ENCODE data around the gene ACAT1.

The ACAT1 gene

GRCh38 chr11:108121274-108122155 lies at the start of gene ACAT1:
TSS of gene ACAT1 (plus strand) at chr11:108121567. CDS start at chr11:108121607, 40 bp downstream.
- peaks cover 10% of the 10 kb centered on the region for H3K27me3 ChIP-seq (ENCODE audit: control insufficient read depth, insufficient read depth, low read length)
- H3K4me3 ChIP-seq (ENCODE audit: low read depth, low read length) = peak within 1 kb of the TSS; percentile 88
- peak within 1 kb of the TSS; percentile 54 for H3K9ac ChIP-seq (ENCODE audit: low read depth, low read length)
- no peaks in the 10 kb centered on the region for H3K36me3 ChIP-seq (ENCODE audit: control insufficient read depth, insufficient read depth, low read length)
- H3K9me3 ChIP-seq (ENCODE audit: control insufficient read depth, insufficient read depth, low read length) = no peaks in the 10 kb centered on the region
- H3K4me1 ChIP-seq (ENCODE audit: control insufficient read depth, insufficient read depth, low read length) = no peaks in the 10 kb centered on the region

- H3K4me3 ChIP-seq (ENCODE audit: low read depth, low read length) = no peak overlapping the region
- no peaks in the 10 kb centered on the region for H3K36me3 ChIP-seq (ENCODE audit: control insufficient read depth, insufficient read depth, low read length)
- H3K4me1 ChIP-seq (ENCODE audit: control insufficient read depth, insufficient read depth, low read length) = no peaks in the 10 kb centered on the region
- H3K9ac ChIP-seq (ENCODE audit: low read depth, low read length) = no peak overlapping the region
- H3K27me3 ChIP-seq (ENCODE audit: control insufficient read depth, insufficient read depth, low read length) = no peaks in the 10 kb centered on the region
- H3K9me3 ChIP-seq (ENCODE audit: control insufficient read depth, insufficient read depth, low read length) = no peaks in the 10 kb centered on the region
Observed at GRCh38 chr11:108084811-108085210, 36.6 kb upstream of the ACAT1 start.

GRCh38 chr11:108085672-108086071 lies 35.7 kb upstream of the ACAT1 start:
- Histone ChIP-seq H3K4me3 (ENCODE audit: low read depth, low read length) (no peak overlapping the region), H3K27me3 (ENCODE audit: control insufficient read depth, insufficient read depth, low read length) (no peaks in the 10 kb centered on the region), H3K4me1 (ENCODE audit: control insufficient read depth, insufficient read depth, low read length) (no peaks in the 10 kb centered on the region), H3K36me3 (ENCODE audit: control insufficient read depth, insufficient read depth, low read length) (no peaks in the 10 kb centered on the region), H3K9ac (ENCODE audit: low read depth, low read length) (no peak overlapping the region), H3K9me3 (ENCODE audit: control insufficient read depth, insufficient read depth, low read length) (no peaks in the 10 kb centered on the region)

- H3K9me3 ChIP-seq (ENCODE audit: control insufficient read depth, insufficient read depth, low read length) = no peaks in the 10 kb centered on the region
- H3K4me1 ChIP-seq (ENCODE audit: control insufficient read depth, insufficient read depth, low read length) = no peaks in the 10 kb centered on the region
- peaks cover 4% of the 10 kb centered on the region for H3K36me3 ChIP-seq (ENCODE audit: control insufficient read depth, insufficient read depth, low read length)
- H3K27me3 ChIP-seq (ENCODE audit: control insufficient read depth, insufficient read depth, low read length) = no peaks in the 10 kb centered on the region
- H3K9ac ChIP-seq (ENCODE audit: low read depth, low read length) = no peak overlapping the region
- no peak overlapping the region for H3K4me3 ChIP-seq (ENCODE audit: low read depth, low read length)
Observed at GRCh38 chr11:108092134-108092533, 29.2 kb upstream of the ACAT1 start.

- Histone ChIP-seq H3K9me3 (ENCODE audit: control insufficient read depth, insufficient read depth, low read length) (no peaks in the 10 kb centered on the region), H3K4me3 (ENCODE audit: low read depth, low read length) (no peak overlapping the region), H3K27me3 (ENCODE audit: control insufficient read depth, insufficient read depth, low read length) (no peaks in the 10 kb centered on the region), H3K4me1 (ENCODE audit: control insufficient read depth, insufficient read depth, low read length) (no peaks in the 10 kb centered on the region), H3K9ac (ENCODE audit: low read depth, low read length) (no peak overlapping the region), H3K36me3 (ENCODE audit: control insufficient read depth, insufficient read depth, low read length) (peaks cover 4% of the 10 kb centered on the region)
Observed at GRCh38 chr11:108093128-108093904, 28.1 kb upstream of the ACAT1 start.

GRCh38 chr11:108097179-108097578 lies 24.2 kb upstream of the ACAT1 start:
- Histone ChIP-seq H3K4me3 (ENCODE audit: low read depth, low read length) (no peak overlapping the region), H3K9me3 (ENCODE audit: control insufficient read depth, insufficient read depth, low read length) (no peaks in the 10 kb centered on the region), H3K9ac (ENCODE audit: low read depth, low read length) (no peak overlapping the region), H3K4me1 (ENCODE audit: control insufficient read depth, insufficient read depth, low read length) (no peaks in the 10 kb centered on the region), H3K36me3 (ENCODE audit: control insufficient read depth, insufficient read depth, low read length) (peaks cover 4% of the 10 kb centered on the region), H3K27me3 (ENCODE audit: control insufficient read depth, insufficient read depth, low read length) (no peaks in the 10 kb centered on the region)

- H3K9me3 ChIP-seq (ENCODE audit: control insufficient read depth, insufficient read depth, low read length) = no peaks in the 10 kb centered on the region
Observed at GRCh38 chr11:108101090-108101775, 20.1 kb upstream of the ACAT1 start.

GRCh38 chr11:108111126-108111525 lies 10.2 kb upstream of the ACAT1 start:
- H3K36me3 ChIP-seq (ENCODE audit: control insufficient read depth, insufficient read depth, low read length) = no peaks in the 10 kb centered on the region
- H3K9ac ChIP-seq (ENCODE audit: low read depth, low read length) = no peak overlapping the region
- no peaks in the 10 kb centered on the region for H3K27me3 ChIP-seq (ENCODE audit: control insufficient read depth, insufficient read depth, low read length)

More at GRCh38 chr11:108101090-108101775, 20.1 kb upstream of the ACAT1 start:
- no peaks in the 10 kb centered on the region for H3K4me1 ChIP-seq (ENCODE audit: control insufficient read depth, insufficient read depth, low read length)
- H3K9ac ChIP-seq (ENCODE audit: low read depth, low read length) = no peak overlapping the region
- H3K36me3 ChIP-seq (ENCODE audit: control insufficient read depth, insufficient read depth, low read length) = no peaks in the 10 kb centered on the region
- no peak overlapping the region for H3K4me3 ChIP-seq (ENCODE audit: low read depth, low read length)
- H3K27me3 ChIP-seq (ENCODE audit: control insufficient read depth, insufficient read depth, low read length) = no peaks in the 10 kb centered on the region

GRCh38 chr11:108112057-108112456 lies 9.3 kb upstream of the ACAT1 start:
- Histone ChIP-seq H3K4me1 (ENCODE audit: control insufficient read depth, insufficient read depth, low read length) (peaks cover 4% of the 10 kb centered on the region), H3K9ac (ENCODE audit: low read depth, low read length) (no peak overlapping the region), H3K4me3 (ENCODE audit: low read depth, low read length) (no peak overlapping the region), H3K36me3 (ENCODE audit: control insufficient read depth, insufficient read depth, low read length) (no peaks in the 10 kb centered on the region), H3K27me3 (ENCODE audit: control insufficient read depth, insufficient read depth, low read length) (no peaks in the 10 kb centered on the region), H3K9me3 (ENCODE audit: control insufficient read depth, insufficient read depth, low read length) (no peaks in the 10 kb centered on the region)

More at GRCh38 chr11:108111126-108111525, 10.2 kb upstream of the ACAT1 start:
- Histone ChIP-seq H3K9me3 (ENCODE audit: control insufficient read depth, insufficient read depth, low read length) (no peaks in the 10 kb centered on the region), H3K4me1 (ENCODE audit: control insufficient read depth, insufficient read depth, low read length) (peaks cover 4% of the 10 kb centered on the region), H3K4me3 (ENCODE audit: low read depth, low read length) (no peak overlapping the region)

GRCh38 chr11:108115500-108116140 lies 5.7 kb upstream of the ACAT1 start:
- H3K4me1 ChIP-seq (ENCODE audit: control insufficient read depth, insufficient read depth, low read length) = peaks cover 4% of the 10 kb centered on the region

GRCh38 chr11:108117746-108118371 lies 3.5 kb upstream of the ACAT1 start:
- Histone ChIP-seq H3K9me3 (ENCODE audit: control insufficient read depth, insufficient read depth, low read length) (no peaks in the 10 kb centered on the region), H3K27me3 (ENCODE audit: control insufficient read depth, insufficient read depth, low read length) (peaks cover 10% of the 10 kb centered on the region), H3K9ac (ENCODE audit: low read depth, low read length) (no peak overlapping the region), H3K4me3 (ENCODE audit: low read depth, low read length) (no peak overlapping the region), H3K4me1 (ENCODE audit: control insufficient read depth, insufficient read depth, low read length) (peaks cover 4% of the 10 kb centered on the region), H3K36me3 (ENCODE audit: control insufficient read depth, insufficient read depth, low read length) (no peaks in the 10 kb centered on the region)

More at GRCh38 chr11:108115500-108116140, 5.7 kb upstream of the ACAT1 start:
- Histone ChIP-seq H3K4me3 (ENCODE audit: low read depth, low read length) (no peak overlapping the region), H3K27me3 (ENCODE audit: control insufficient read depth, insufficient read depth, low read length) (no peaks in the 10 kb centered on the region), H3K9ac (ENCODE audit: low read depth, low read length) (no peak overlapping the region), H3K36me3 (ENCODE audit: control insufficient read depth, insufficient read depth, low read length) (no peaks in the 10 kb centered on the region), H3K9me3 (ENCODE audit: control insufficient read depth, insufficient read depth, low read length) (no peaks in the 10 kb centered on the region)

Measured in iPS-15b (cell line).